Fibroblast of villous mesenchyme (primary cell): ENCODE results near the gene PTPRU. TPM values are rescaled to one million over a fixed set of nuclear protein-coding genes. Genes with fewer than 3 reads are reported as not detected.

Experiments used
- DNase-seq: peaks from one replicate; pipeline ENCODE4 v3.0.0-alpha.2; 2010; ENCODE audit warnings: low read depth
- H3K4me3 ChIP-seq: 2 replicates; pipeline ENCODE4 v1.5.1; 2011; ENCODE audit warnings: low read depth, mild to moderate bottlenecking, low read length
- CTCF ChIP-seq: IDR thresholded peaks from 2 replicates; pipeline ENCODE4 v1.5.1; 2012; ENCODE audit warnings: low read depth, mild to moderate bottlenecking, low read length; ENCODE audit not compliant: insufficient read depth
- total RNA-seq: library from RNA; depleted of rRNA; stranded (reverse); fragments of >200 nt; gene quantifications from 2 replicates; pipeline ENCODE4 v1.2.3, GENCODE V29; 2012

The PTPRU gene
- total RNA-seq, 1 donor: 6.9 TPM

- DNase-seq: no peak
- no peak overlapping the region for H3K4me3 ChIP-seq
- no peak for TF ChIP-seq CTCF
Observed at GRCh38 chr1:29282135-29282923, 46.0 kb downstream of the PTPRU start.

- no peak for TF ChIP-seq CTCF
- peak overlapping the region; percentile 21 for H3K4me3 ChIP-seq
- DNase-seq: peak; percentile 76
Observed at GRCh38 chr1:29282924-29283803, 46.8 kb downstream of the PTPRU start.

- H3K4me3 ChIP-seq: no peak overlapping the region
- TF ChIP-seq CTCF: no peak
- no peak for DNase-seq
Observed at GRCh38 chr1:29283804-29284195, 47.5 kb downstream of the PTPRU start.

GRCh38 chr1:29284286-29284960, 48.1 kb downstream of the PTPRU start:
- DNase-seq: no peak
- H3K4me3 ChIP-seq: no peak overlapping the region
- no peak for TF ChIP-seq CTCF

- no peak overlapping the region for H3K4me3 ChIP-seq
- TF ChIP-seq CTCF: no peak
- DNase-seq: no peak
Observed at GRCh38 chr1:29284961-29285560, 48.7 kb downstream of the PTPRU start.

- H3K4me3 ChIP-seq: no peak overlapping the region
- no peak for TF ChIP-seq CTCF
- DNase-seq: no peak
Observed at GRCh38 chr1:29285771-29286170, 49.4 kb downstream of the PTPRU start.
